GM19023 (cell line): Measurements from ENCODE around the gene NSD2.

Experiments used
- ATAC-seq: cut with Tn5 transposase; IDR thresholded peaks from one replicate; pipeline ENCODE4 v1.9.1; 2021; ENCODE audit warnings: mild to moderate bottlenecking, moderate library complexity; ENCODE audit not compliant: unreplicated experiment

Gene NSD2

DNA sequence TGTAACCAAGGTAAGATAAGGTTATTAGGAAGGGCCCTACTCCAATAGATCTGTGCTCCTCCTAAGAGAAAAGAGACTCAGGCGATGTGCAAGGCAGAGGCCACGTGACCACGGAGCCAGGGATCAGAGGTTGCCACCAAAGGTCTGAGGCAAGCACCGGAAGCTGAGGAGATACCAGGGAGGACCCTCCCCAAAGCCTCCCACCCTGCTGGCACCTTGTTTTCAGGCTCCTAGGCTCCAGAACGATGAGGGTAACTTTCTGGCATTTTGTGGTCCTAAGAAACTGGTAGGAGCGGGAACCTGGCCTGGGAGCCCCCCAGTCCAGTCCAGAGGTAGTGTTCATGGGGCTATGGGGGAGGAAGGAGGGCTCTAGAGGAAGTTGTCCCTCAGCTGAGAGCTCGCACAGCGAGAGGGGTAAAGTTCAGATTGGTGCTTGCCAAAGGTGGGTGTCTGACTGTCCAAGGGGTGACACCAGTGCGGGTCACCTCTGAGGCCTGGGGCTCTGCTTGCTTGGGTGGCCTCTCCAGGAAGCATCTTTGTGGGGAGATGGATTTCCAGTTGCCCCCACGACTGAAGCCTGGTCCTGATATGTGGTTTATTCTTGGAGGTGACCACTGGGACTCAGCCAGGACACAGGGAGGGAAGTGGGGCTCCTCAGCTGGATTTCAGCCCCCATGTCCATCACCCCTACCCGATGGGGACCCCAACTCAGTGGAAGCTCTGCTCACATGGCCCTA, 7.7 kb upstream of the NSD2 start:
- no peak for ATAC-seq

- ATAC-seq = no peak
These were observed 6.9 kb upstream of the NSD2 start for GRCh38 chr4:1864076-1865008.

DNA sequence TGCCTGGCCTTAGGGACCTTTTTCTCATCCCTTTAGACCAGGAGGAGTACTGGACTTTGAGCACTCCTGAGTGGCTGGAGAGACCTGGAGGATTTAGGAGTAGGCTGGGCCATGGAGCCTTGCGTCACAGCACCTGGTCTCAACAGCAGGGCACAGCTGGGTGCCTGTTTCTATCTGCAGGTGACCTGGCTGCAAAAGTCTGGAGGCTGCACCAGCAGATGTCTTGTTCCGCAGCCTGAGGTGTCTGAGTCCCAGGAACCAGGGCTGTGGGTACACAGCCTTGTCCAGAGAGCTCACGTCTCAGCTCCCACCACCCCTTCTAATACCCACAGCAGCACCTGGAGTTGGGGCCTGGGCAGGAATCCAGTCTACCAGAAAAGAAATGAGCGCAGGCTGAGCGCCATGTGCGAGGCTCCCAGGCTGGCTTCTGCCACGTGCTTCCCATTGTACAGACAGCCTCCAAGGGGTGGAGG, 5.0 kb upstream of the NSD2 start:
- no peak for ATAC-seq

- no peak for ATAC-seq
These were observed 2.9 kb upstream of the NSD2 start for GRCh38 chr4:1868293-1868692.

DNA sequence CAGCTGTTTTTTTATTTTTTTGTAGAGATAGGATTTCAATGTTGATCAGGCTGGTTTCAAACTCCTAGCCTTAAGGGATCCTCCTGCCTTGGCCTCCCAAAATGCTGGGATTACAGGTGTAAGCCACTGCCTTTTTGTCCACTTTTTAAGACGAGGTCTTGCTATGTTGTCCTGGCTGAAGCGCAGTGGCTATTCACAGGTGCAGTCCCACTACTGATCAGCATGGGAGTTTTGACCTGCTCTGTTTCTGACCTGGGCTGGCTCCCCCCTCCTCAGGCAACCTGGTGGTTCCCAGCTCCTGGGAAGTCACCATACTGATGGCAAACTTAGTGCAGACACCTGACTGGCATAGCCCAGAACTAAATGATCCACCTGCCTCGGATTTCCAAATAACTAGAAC, 2.3 kb upstream of the NSD2 start:
- ATAC-seq = no peak

DNA sequence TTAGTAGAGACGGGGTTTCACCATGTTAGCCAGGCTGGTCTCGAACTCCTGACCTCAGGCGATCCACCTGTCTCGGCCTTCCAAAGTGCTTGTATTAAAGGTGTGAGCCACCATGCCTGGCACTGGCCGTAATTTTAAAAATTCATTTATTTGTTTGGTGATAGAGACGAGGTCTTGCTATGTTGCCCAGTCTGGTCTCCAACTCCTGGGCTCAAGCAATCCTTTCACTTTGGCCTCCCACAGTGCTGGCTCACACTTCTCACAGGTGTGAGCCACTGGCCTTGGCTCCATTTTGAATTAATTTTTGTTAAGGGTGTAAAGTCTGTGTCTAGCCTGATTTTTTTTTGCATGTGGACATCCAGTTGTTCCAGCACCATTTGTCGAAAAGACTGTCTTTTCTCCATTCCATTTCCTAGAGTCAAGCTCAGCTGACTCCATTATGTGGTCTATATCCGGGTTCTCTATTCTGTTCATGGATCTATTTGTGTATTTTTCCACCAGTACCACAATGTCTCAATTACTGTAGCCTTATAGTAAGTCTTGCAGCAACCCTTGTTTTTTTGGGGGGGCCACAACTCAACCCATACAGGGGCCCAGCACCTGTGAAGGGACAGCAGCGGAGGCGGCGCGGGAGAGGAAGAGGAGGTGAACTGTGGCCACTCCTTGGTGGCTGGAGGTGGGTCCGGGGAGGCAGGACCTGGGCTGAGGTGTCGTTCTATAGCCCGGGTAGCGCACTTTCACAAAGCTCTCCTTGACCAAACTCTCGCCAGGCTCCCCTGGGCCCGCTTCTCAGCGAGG, 1.5 kb upstream of the NSD2 start:
- peak; percentile 11 for ATAC-seq

- ATAC-seq = peak; percentile 54
These were observed 940 bp upstream of the NSD2 start for GRCh38 chr4:1870328-1870577.

DNA sequence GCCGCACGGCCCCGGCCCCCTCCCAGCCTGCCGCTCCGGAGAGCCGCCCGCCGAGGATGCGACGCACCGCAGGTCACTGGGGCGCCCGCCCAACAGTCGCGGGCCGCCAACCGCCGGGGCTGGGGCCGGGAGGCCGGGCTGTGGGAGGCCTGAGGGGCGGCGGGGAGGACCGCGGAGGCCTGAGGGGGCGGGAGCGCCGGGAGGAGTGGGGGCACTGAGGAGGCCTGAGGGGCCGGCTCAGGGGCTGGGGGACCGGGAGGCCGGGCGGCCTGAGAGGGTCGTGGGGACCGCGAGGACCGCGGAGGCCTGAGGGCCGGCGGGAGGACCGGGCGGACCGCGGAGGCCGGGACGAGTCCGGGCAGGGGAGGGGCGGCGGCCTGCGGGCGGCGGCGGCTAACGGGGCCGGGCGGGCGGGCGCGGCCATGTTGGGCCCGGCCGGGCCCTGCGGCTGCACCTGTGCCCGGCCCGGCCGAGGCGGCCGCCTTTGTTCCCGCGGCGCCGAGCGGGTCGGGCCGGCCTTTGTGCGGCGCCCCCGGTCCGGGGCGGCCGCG, 353 bp downstream of the NSD2 start:
- peak; percentile 10 for ATAC-seq

DNA sequence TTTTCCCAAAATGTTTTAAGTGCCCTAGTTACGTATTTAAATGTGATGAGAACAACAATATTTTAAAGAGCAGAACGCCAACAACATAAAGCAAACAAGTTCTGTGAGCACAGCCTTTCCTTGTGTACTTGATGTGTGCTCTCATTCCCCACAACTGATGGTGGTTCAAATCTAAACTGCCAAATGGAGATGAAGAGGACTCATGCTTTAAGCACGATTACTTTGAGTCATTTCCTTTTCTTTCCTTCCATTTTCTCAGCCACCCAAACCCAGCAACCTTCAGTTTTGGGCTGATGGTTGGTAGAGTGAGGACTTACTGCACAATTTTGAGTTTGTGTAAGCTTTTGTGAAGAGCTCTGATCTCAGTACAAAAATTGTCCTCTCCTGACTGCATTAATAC, 1.7 kb downstream of the NSD2 start:
- no peak for ATAC-seq

DNA sequence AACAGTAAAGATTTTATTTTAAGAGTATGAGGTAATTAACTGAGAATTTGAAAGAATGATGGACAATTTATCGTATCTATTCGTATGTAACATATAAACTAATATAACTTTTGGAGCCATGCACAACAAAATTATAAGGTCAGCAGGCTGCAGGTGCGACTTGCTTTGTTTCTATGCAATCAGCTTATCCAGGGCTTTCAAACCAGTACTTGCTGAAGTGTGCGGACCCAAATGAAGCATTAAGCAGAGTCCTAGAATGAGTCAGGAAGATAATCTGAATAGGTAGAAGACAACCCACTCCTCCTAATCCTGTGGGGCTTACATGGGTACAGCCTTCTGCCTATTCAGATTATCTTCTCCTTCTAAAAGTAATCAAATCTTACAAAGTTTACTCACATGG, 2.1 kb downstream of the NSD2 start:
- ATAC-seq = no peak

DNA sequence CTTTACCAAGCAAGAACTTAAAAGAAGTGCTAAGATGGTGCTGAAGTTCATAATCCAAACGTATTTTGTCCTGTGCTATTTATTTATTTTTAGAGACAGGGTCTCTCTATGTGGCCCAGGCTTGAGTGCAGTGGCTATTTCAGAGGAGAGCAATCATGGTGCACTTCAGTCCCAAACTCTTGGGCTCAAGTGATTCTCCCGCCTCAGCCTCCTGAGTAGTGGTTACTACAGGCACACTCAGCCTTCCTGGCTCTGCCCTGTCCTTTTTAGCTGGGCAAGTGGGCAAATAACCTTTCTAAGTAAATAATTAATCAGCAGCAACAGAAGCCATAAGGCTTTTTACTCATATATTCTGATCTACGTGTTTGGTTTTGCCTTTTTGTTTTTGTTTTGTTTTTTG, 2.6 kb downstream of the NSD2 start:
- ATAC-seq = no peak

- no peak for ATAC-seq
These were observed 3.0 kb downstream of the NSD2 start for GRCh38 chr4:1874201-1874600.

- ATAC-seq = no peak
These were observed 8.3 kb downstream of the NSD2 start for GRCh38 chr4:1879485-1879884.

GRCh38 chr4:1880332-1880731, 9.1 kb downstream of the NSD2 start:
- ATAC-seq = no peak

GRCh38 chr4:1882850-1883271, 11.7 kb downstream of the NSD2 start:
- no peak for ATAC-seq

DNA sequence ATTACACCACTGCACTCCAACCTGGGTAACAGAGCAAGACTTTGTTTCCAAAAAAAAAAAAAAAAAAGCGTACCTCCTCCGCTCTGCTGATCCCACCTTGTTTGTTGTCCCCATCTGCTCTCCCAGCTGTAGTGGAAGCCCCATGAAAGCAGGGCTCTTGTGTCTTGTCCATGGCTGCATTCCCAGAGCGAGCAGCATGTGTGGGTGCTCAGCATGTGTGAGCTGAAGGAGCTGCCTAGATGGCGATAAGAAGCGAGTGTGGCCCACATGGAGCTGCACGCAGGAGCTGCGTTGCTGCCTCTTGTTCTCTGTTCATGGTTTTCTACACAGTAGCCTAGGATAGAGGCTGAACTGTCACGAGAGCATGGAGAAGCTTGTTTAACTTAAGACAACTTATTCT, 12.4 kb downstream of the NSD2 start:
- ATAC-seq = no peak

DNA sequence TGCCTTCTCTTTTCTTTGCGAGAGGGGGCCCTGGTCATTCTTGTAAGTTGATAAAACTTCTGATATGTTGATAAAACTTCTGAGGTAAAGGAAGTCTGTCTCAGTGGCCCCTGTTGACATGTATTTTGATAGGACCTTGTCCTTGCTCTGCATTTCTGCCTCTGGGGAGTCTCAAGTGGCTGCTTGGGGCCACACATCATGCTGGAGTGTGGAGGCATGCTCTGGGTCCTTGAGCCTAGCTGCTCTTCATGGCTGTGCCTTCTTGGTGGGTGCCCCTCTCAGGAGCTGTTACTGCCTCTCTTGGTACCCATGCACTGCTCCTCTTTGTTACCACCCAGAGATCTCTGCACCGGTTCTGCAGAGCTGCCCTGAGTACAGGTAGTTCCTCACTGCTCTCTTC, 14.2 kb downstream of the NSD2 start:
- no peak for ATAC-seq

GRCh38 chr4:1887052-1887451, 15.9 kb downstream of the NSD2 start:
- no peak for ATAC-seq

DNA sequence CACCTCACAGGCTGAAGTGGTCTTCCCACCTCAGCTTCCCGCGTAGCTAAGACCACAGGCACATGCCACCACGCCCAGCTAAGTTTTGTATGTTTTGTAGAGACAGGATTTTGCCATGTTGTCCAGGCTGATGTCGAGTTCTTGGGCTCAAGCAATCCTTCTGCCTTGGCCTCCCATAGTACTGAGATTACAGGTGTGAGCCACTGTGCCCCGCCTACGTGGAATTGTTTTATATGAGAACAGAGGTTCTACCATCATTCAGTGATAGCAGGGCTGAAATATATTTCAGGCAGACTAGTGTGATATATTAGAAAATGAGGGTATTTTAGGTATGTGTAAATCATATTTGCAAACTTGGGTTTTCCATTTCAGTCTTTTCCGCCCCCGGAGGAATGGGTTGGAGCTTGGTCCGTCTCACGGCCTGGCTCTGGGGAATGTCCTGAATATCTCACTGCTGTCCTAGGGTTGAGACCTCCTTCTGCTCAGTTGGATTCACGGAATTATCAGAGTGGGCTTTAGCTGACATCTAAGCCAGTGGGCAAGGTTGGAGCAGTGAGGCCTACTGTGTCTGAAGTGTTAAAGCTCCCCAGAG, 19.9 kb downstream of the NSD2 start:
- no peak for ATAC-seq

- ATAC-seq = no peak
These were observed 24.9 kb downstream of the NSD2 start for GRCh38 chr4:1895971-1896657.
